Measurements from ENCODE around the gene HSPA2.
"Not testable (repeated sequence)": the region's sequence is repeated elsewhere in the genome, so short reads cannot be mapped to it uniquely, and the experiment has no call there.

HSPA2 gene

GRCh38 chr14:64504897-64505794 is 35.4 kb upstream of the HSPA2 start:
- Mint-ChIP-seq H3K4me1 (peaks cover 78% of the 10 kb centered on the region), H3K9me3 (no peaks in the 10 kb centered on the region), H3K27me3 (no peaks in the 10 kb centered on the region), H3K27ac (ENCODE audit: low read depth) (peak overlapping the region; percentile 98), H3K36me3 (ENCODE audit: insufficient read depth) (peaks cover 37% of the 10 kb centered on the region), H3K4me3 (peak overlapping the region; percentile 91)
- peak; percentile 60 to 82 for DNase-seq (ENCODE audit: low spot score in 2 of 2)
- ATAC-seq (replicated peaks; ENCODE audit: extremely low read depth, poor library complexity, severe bottlenecking) = peak; percentile 26

- DNase-seq (ENCODE audit: low spot score in 2 of 2) (no peak), ATAC-seq (replicated peaks; ENCODE audit: extremely low read depth, poor library complexity, severe bottlenecking) (no peak)
- Mint-ChIP-seq H3K4me3 (peak overlapping the region; percentile 91), H3K27ac (ENCODE audit: low read depth) (peak overlapping the region; percentile 98), H3K4me1 (peaks cover 86% of the 10 kb centered on the region), H3K27me3 (no peaks in the 10 kb centered on the region), H3K9me3 (no peaks in the 10 kb centered on the region), H3K36me3 (ENCODE audit: insufficient read depth) (peaks cover 34% of the 10 kb centered on the region)
Observed at GRCh38 chr14:64506721-64507120, 33.8 kb upstream of the HSPA2 start.

GRCh38 chr14:64507376-64508156 is 33.0 kb upstream of the HSPA2 start:
- Mint-ChIP-seq H3K36me3 (ENCODE audit: insufficient read depth) (peaks cover 34% of the 10 kb centered on the region), H3K4me1 (peaks cover 78% of the 10 kb centered on the region), H3K27ac (ENCODE audit: low read depth) (peak overlapping the region; percentile 60), H3K4me3 (peak overlapping the region; percentile 91), H3K27me3 (no peaks in the 10 kb centered on the region), H3K9me3 (no peaks in the 10 kb centered on the region)
- ATAC-seq (replicated peaks; ENCODE audit: extremely low read depth, poor library complexity, severe bottlenecking) = no peak
- no peak for DNase-seq (ENCODE audit: low spot score in 2 of 2)

GRCh38 chr14:64508215-64508776 is 32.2 kb upstream of the HSPA2 start:
- Mint-ChIP-seq H3K4me3 (peak overlapping the region; percentile 91), H3K27ac (ENCODE audit: low read depth) (peak overlapping the region; percentile 60), H3K27me3 (no peaks in the 10 kb centered on the region), H3K9me3 (no peaks in the 10 kb centered on the region), H3K4me1 (peaks cover 75% of the 10 kb centered on the region), H3K36me3 (ENCODE audit: insufficient read depth) (peaks cover 34% of the 10 kb centered on the region)
- DNase-seq (ENCODE audit: low spot score in 2 of 2) (no peak), ATAC-seq (replicated peaks; ENCODE audit: extremely low read depth, poor library complexity, severe bottlenecking) (no peak)

GRCh38 chr14:64509036-64509435 is 31.5 kb upstream of the HSPA2 start:
- Mint-ChIP-seq H3K27ac (ENCODE audit: low read depth) (peak overlapping the region; percentile 60), H3K4me1 (peaks cover 78% of the 10 kb centered on the region), H3K4me3 (peak overlapping the region; percentile 91), H3K36me3 (ENCODE audit: insufficient read depth) (peaks cover 29% of the 10 kb centered on the region), H3K27me3 (no peaks in the 10 kb centered on the region), H3K9me3 (no peaks in the 10 kb centered on the region)
- DNase-seq (ENCODE audit: low spot score in 2 of 2) (no peak), ATAC-seq (replicated peaks; ENCODE audit: extremely low read depth, poor library complexity, severe bottlenecking) (no peak)

- DNase-seq (ENCODE audit: low spot score in 2 of 2) = peak; percentile 49
- H3K27ac Mint-ChIP-seq (ENCODE audit: low read depth) = peak overlapping the region; percentile 60
- peak overlapping the region; percentile 91 for H3K4me3 Mint-ChIP-seq
- no peaks in the 10 kb centered on the region for H3K9me3 Mint-ChIP-seq
- H3K36me3 Mint-ChIP-seq (ENCODE audit: insufficient read depth) = peaks cover 14% of the 10 kb centered on the region
- peaks cover 74% of the 10 kb centered on the region for H3K4me1 Mint-ChIP-seq
- peak; percentile 60 for ATAC-seq (replicated peaks; ENCODE audit: extremely low read depth, poor library complexity, severe bottlenecking)
- H3K27me3 Mint-ChIP-seq = no peaks in the 10 kb centered on the region
Observed at GRCh38 chr14:64510825-64511671, 29.5 kb upstream of the HSPA2 start.

GRCh38 chr14:64513271-64513670 is 27.3 kb upstream of the HSPA2 start:
- Mint-ChIP-seq H3K27ac (ENCODE audit: low read depth) (no peak overlapping the region), H3K27me3 (no peaks in the 10 kb centered on the region)

GRCh38 chr14:64515053-64515452 is 25.5 kb upstream of the HSPA2 start:
- no peak overlapping the region for H3K4me3 Mint-ChIP-seq
- peaks cover 63% of the 10 kb centered on the region for H3K4me1 Mint-ChIP-seq
- H3K27ac Mint-ChIP-seq (ENCODE audit: low read depth) = no peak overlapping the region
- no peak for ATAC-seq (replicated peaks; ENCODE audit: extremely low read depth, poor library complexity, severe bottlenecking)
- no peaks in the 10 kb centered on the region for H3K9me3 Mint-ChIP-seq
- peaks cover 13% of the 10 kb centered on the region for H3K36me3 Mint-ChIP-seq (ENCODE audit: insufficient read depth)
- no peaks in the 10 kb centered on the region for H3K27me3 Mint-ChIP-seq
- no peak for DNase-seq (ENCODE audit: low spot score in 2 of 2)

More at GRCh38 chr14:64513271-64513670, 27.3 kb upstream of the HSPA2 start:
- Mint-ChIP-seq H3K4me3 (no peak overlapping the region), H3K9me3 (no peaks in the 10 kb centered on the region), H3K36me3 (ENCODE audit: insufficient read depth) (peaks cover 9% of the 10 kb centered on the region), H3K4me1 (peaks cover 72% of the 10 kb centered on the region)
- ATAC-seq (replicated peaks; ENCODE audit: extremely low read depth, poor library complexity, severe bottlenecking) = no peak
- no peak for DNase-seq (ENCODE audit: low spot score in 2 of 2)

- DNase-seq (ENCODE audit: low spot score in 2 of 2) (no peak), ATAC-seq (replicated peaks; ENCODE audit: extremely low read depth, poor library complexity, severe bottlenecking) (no peak)
- H3K27ac Mint-ChIP-seq (ENCODE audit: low read depth) = peak overlapping the region; percentile 44
- peaks cover 12% of the 10 kb centered on the region for H3K36me3 Mint-ChIP-seq (ENCODE audit: insufficient read depth)
- H3K4me1 Mint-ChIP-seq = peaks cover 46% of the 10 kb centered on the region
- H3K9me3 Mint-ChIP-seq = no peaks in the 10 kb centered on the region
- H3K27me3 Mint-ChIP-seq = no peaks in the 10 kb centered on the region
- peak overlapping the region; percentile 37 for H3K4me3 Mint-ChIP-seq
Observed at GRCh38 chr14:64516969-64517368, 23.6 kb upstream of the HSPA2 start.

- peaks cover 46% of the 10 kb centered on the region for H3K4me1 Mint-ChIP-seq
- H3K27ac Mint-ChIP-seq (ENCODE audit: low read depth) = peak overlapping the region; percentile 46
- not testable (repeated sequence) for DNase-seq (ENCODE audit: low spot score in 2 of 2); ATAC-seq (replicated peaks; ENCODE audit: extremely low read depth, poor library complexity, severe bottlenecking); H3K4me3 Mint-ChIP-seq; H3K27me3 Mint-ChIP-seq; H3K9me3 Mint-ChIP-seq
- H3K36me3 Mint-ChIP-seq (ENCODE audit: insufficient read depth) = peaks cover 12% of the 10 kb centered on the region
Observed at GRCh38 chr14:64517667-64518066, 22.9 kb upstream of the HSPA2 start.

GRCh38 chr14:64518229-64518628 is 22.3 kb upstream of the HSPA2 start:
- no peaks in the 10 kb centered on the region for H3K27me3 Mint-ChIP-seq
- H3K4me1 Mint-ChIP-seq = peaks cover 45% of the 10 kb centered on the region
- H3K36me3 Mint-ChIP-seq (ENCODE audit: insufficient read depth) = peaks cover 12% of the 10 kb centered on the region
- no peak for DNase-seq (ENCODE audit: low spot score in 2 of 2)
- no peak overlapping the region for H3K4me3 Mint-ChIP-seq
- ATAC-seq (replicated peaks; ENCODE audit: extremely low read depth, poor library complexity, severe bottlenecking) = no peak
- H3K27ac Mint-ChIP-seq (ENCODE audit: low read depth) = peak overlapping the region; percentile 46
- H3K9me3 Mint-ChIP-seq = no peaks in the 10 kb centered on the region

GRCh38 chr14:64520699-64521098 is 19.8 kb upstream of the HSPA2 start:
- no peak for DNase-seq (ENCODE audit: low spot score in 2 of 2)
- Mint-ChIP-seq H3K27ac (ENCODE audit: low read depth) (peak overlapping the region; percentile 29), H3K4me3 (no peak overlapping the region), H3K9me3 (no peaks in the 10 kb centered on the region), H3K36me3 (ENCODE audit: insufficient read depth) (peaks cover 12% of the 10 kb centered on the region), H3K4me1 (peaks cover 27% of the 10 kb centered on the region), H3K27me3 (no peaks in the 10 kb centered on the region)
- ATAC-seq (replicated peaks; ENCODE audit: extremely low read depth, poor library complexity, severe bottlenecking) = no peak

All from central memory CD8-positive, alpha-beta T cell (primary cell).